NCI-H1930 (cell line): ENCODE measurements around the gene CEP72.
A peak's percentile ranks its signal among the peaks of the same experiment; 100 is the strongest.
"Not testable (repeated sequence)": the region's sequence is repeated elsewhere in the genome, so short reads cannot be mapped to it uniquely, and the experiment has no call there.

Source experiments
- DNase-seq, 2 experiments: peaks; one replicate each; lab custom pipeline; 2025; lab: John Stamatoyannopoulos, UW

The CEP72 gene

DNA sequence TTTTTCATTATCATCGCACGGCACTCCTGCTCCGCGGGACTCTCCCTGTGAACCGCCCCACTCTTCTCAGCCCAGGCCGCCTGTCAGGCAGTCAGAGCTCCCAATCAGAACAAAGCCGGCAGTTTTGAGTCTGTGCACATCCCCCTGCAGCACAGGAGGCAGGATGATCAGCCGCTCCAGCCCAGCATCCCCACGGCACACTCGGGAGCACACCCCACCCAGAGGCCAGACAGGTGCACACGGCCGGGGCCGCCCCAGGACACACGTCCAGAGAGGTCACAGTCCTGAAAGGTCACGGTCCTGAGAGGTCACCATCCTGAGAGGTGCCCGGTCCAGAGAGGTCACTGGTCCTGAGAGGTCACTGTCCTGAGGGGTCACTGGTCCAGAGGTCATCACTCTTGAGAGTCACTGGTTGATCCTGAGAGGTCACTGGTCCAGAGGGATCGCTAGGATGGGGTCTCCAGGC is 72.6 kb downstream of the CEP72 start:
- DNase-seq, result no peak

DNA sequence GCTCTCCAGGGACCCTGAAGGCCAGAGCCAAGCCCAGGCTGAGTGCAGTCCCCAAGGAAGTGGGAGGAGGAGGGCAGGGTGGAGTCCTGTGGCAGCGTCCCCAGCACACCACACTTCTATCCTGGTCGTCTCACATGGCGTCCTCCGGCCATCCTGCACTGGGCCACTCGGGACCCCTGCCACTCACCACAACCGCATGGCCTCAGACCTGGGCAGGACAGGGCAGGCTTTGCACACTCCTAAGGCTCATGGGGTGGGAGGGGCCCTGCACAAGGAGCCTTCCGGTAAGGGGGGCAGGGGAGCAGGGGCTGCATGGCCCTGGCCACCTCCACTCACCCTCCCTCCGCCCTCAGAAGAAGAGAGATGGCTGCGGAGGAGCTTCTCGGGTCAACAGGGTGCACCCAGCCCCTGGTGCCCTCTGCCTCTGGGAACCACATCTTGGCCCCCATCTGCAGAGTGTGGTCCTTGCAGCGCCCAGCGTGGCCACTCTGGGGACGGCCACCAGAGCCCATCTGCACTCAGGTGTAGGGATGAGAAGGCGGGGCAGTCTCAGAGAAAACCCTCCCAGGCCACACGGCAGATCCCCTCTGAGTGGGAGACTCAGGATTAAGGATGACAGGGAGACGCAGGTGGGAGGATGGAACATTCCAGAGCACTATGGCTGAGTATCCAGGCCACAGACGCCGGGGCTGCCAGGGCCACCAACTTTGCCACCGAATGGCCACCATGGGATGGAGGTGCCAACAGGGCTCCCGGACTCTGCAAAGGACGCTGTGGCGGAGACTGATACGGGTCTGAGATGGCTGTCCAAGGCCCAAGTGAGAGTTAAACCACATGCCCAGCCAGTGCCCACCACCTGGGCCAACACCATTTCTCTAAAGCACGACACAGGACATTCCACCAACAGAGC is 73.4 kb downstream of the CEP72 start:
- DNase-seq, result no peak

- DNase-seq, result not testable (repeated sequence)
These were observed 74.0 kb downstream of the CEP72 start for GRCh38 chr5:686172-686523.

GRCh38 chr5:686936-687335 is 74.8 kb downstream of the CEP72 start:
- DNase-seq, result not testable (repeated sequence)

- not testable (repeated sequence) for DNase-seq
These were observed 76.3 kb downstream of the CEP72 start for GRCh38 chr5:688348-689010.

GRCh38 chr5:690293-690692 is 78.2 kb downstream of the CEP72 start:
- DNase-seq, result not testable (repeated sequence)

DNA sequence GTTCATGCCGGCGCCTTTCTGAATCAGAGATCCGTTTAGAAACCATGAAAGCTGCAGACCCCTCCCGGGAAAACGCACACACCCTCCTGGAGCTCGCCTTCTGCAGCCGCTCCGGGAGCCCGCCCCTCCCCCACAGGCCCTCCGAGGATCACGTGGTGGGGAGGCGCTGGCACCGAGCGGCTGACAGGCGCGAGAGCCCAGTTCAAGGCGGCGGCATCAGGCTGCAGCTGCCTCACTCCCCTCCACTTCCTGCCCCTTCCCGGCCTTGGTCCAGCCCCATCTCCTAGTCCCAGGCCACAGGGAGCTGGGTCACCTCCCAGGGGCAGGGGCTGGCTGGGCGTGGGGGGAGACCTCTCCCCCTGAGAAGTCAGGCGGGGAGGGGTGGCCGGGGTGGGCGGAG is 78.9 kb downstream of the CEP72 start:
- DNase-seq, result not testable (repeated sequence)

GRCh38 chr5:691817-692528 is 79.8 kb downstream of the CEP72 start:
- DNase-seq, result no peak

GRCh38 chr5:692529-693041 is 80.4 kb downstream of the CEP72 start:
- DNase-seq, result not testable (repeated sequence)

DNA sequence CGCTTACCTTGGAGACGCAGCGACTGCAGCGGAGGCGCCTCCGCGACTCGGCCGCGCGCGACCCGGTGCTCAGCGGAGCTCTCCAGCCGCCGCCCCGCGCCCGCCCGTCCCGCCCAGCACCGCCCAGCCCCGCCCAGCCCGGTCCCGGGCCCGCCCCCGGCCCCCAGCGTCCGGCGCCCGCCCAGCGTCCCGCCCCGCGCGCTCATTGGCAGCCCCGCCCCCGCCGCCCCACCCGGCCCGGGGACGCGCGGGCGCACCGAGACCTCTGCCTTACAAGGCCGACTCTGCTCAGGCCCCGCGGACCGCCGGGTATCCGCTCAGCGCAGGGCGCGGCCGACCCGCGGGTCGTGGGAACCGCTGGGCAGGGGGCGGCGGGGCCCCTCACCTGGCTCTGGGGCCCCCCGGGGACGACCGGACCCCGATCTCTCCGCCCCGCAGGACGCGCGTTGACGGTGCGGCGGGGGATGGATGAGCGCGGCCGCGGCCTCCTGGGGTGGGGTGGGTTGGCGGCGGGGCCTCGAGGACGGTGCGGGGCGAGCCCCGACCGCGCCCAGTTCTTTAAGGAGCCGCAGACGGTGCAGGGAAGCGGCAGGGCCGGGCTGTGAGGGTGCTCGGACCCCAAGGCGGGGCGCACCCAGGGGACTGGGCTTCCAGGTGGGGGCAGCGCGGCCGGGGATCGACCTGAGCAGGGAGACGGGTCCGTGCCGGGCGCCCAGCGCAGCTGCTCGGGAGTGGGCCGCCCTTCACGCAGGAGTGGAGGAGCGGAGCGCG is 81.3 kb downstream of the CEP72 start, which contains the start of gene TPPP:
TSS of gene TPPP (minus strand) at position 82 of the 771 bp plus-strand sequence. CDS start 15,292 bp downstream, outside the sequence.
- DNase-seq, result peak; percentile 82 to 92

DNA sequence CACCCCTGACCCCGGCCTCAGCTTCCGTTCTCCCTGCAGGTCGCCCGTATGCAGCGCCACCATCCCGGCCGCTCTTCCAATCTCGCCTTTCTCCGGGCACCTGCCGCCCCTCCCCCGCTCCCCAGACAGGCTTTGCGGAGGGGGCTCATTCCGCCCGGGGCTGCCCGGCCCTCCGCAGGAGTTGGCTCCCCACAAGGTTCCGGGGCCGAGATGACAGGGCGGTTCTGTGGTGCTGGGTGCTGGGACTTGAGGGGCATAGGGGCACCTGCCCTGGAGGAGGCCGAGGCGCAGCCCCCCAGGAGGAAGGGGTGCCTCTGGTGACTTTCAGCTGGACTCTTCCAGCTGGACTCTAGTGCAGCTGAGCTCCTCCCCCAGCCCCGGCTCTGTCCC is 81.9 kb downstream of the CEP72 start:
- DNase-seq, result not testable (repeated sequence)

DNA sequence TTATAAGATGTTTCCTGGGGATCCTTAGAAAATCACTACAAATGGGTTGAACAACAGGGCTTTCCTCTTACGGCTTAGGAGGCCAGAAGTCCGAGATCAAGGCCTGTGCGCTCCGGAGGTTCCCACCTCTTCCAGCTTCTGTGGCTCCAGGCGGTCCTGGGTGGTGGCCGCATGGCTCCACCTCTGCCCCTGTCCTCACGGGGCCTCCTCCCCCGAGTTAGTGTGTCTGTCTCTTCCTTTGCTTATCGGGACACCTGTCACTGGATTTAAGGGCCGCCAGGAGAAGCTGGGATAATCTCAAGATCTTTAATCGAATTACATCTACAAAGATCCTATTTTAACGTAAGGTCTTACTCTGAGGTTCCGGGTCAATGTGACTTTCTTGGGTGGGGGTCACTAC is 83.3 kb downstream of the CEP72 start:
- not testable (repeated sequence) for DNase-seq

GRCh38 chr5:696191-696590 is 84.1 kb downstream of the CEP72 start:
- DNase-seq, result not testable (repeated sequence)

GRCh38 chr5:696753-697702 is 84.9 kb downstream of the CEP72 start:
- DNase-seq, result not testable (repeated sequence)
